Measurements from ENCODE around the gene SMG5. TPM values are rescaled to one million over a fixed set of nuclear protein-coding genes. Genes with fewer than 3 reads are reported as not detected.

Gene SMG5
- total RNA-seq, 1 experiment from 2014 or later = 117 TPM

DNA sequence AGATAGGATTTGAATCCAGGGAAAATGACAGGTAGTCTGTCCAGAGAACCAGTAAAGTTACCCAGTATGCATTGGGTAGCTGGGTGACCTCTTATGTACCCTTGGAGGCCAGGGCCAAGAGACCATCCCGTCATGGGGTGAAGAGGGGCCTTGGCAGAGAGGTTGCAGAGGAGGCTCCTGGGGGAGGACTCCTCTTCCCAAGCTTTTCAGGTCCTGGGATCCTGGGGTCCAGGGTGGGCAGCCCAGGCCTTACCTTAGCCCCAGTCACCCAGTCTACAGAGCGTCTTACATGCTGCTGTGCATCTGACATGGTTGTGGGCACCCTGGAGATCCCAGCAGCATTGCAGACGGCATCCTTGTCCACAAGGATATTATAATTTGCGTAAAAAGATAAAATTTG lies 55.8 kb downstream of the SMG5 start:
- Histone ChIP-seq H3K27me3 (ENCODE audit: control insufficient read depth, insufficient read depth, low read length) (no peaks in the 10 kb centered on the region), H3K36me3 (ENCODE audit: control insufficient read depth, insufficient read depth, low read length) (peaks cover 2% of the 10 kb centered on the region; the same call in 1 of the 2 replicates), H3K9me3 (ENCODE audit: control insufficient read depth, insufficient read depth, low read depth, low read length) (no peaks in the 10 kb centered on the region), H3K4me3 (ENCODE audit: low read depth in 2 of 2, low read length in 2 of 2) (no peak overlapping the region), H3K4me1 (ENCODE audit: control insufficient read depth, insufficient read depth, low read length) (peaks cover 6% of the 10 kb centered on the region; the same call in 1 of the 2 replicates), H3K27ac (ENCODE audit: low read length) (no peak overlapping the region)
- ATAC-seq (no peak), DNase-seq (ENCODE audit: low read depth, low spot score) (no peak)
- in situ Hi-C loops (cut with HindIII; ENCODE audit: low pct_unique_long_range_greater_than_20kb, low sequenced_read_pairs) = no loop called here
- POLR2A ChIA-PET = no interaction called here
- intact Hi-C loops (cut with micrococcal nuclease; ENCODE audit: unreplicated experiment) = loop anchor here (5.0 kb wide), 1 partner anchor 231 kb away; no protein-coding TSS in a partner anchor
- TF ChIP-seq TCF7L2 (IDR thresholded peaks at IDR 0.05; ENCODE audit: low read depth, low read length) = no peak
- TF ChIP-seq, protein P1, sequence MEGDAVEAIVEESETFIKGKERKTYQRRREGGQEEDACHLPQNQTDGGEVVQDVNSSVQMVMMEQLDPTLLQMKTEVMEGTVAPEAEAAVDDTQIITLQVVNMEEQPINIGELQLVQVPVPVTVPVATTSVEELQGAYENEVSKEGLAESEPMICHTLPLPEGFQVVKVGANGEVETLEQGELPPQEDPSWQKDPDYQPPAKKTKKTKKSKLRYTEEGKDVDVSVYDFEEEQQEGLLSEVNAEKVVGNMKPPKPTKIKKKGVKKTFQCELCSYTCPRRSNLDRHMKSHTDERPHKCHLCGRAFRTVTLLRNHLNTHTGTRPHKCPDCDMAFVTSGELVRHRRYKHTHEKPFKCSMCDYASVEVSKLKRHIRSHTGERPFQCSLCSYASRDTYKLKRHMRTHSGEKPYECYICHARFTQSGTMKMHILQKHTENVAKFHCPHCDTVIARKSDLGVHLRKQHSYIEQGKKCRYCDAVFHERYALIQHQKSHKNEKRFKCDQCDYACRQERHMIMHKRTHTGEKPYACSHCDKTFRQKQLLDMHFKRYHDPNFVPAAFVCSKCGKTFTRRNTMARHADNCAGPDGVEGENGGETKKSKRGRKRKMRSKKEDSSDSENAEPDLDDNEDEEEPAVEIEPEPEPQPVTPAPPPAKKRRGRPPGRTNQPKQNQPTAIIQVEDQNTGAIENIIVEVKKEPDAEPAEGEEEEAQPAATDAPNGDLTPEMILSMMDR (IDR thresholded peaks at IDR 0.05) = no peak
- TF ChIP-seq, protein P2, sequence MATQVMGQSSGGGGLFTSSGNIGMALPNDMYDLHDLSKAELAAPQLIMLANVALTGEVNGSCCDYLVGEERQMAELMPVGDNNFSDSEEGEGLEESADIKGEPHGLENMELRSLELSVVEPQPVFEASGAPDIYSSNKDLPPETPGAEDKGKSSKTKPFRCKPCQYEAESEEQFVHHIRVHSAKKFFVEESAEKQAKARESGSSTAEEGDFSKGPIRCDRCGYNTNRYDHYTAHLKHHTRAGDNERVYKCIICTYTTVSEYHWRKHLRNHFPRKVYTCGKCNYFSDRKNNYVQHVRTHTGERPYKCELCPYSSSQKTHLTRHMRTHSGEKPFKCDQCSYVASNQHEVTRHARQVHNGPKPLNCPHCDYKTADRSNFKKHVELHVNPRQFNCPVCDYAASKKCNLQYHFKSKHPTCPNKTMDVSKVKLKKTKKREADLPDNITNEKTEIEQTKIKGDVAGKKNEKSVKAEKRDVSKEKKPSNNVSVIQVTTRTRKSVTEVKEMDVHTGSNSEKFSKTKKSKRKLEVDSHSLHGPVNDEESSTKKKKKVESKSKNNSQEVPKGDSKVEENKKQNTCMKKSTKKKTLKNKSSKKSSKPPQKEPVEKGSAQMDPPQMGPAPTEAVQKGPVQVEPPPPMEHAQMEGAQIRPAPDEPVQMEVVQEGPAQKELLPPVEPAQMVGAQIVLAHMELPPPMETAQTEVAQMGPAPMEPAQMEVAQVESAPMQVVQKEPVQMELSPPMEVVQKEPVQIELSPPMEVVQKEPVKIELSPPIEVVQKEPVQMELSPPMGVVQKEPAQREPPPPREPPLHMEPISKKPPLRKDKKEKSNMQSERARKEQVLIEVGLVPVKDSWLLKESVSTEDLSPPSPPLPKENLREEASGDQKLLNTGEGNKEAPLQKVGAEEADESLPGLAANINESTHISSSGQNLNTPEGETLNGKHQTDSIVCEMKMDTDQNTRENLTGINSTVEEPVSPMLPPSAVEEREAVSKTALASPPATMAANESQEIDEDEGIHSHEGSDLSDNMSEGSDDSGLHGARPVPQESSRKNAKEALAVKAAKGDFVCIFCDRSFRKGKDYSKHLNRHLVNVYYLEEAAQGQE (IDR thresholded peaks at IDR 0.05; ENCODE audit: insufficient read depth in 1 of 2, low read depth in 2 of 2, low read length in 1 of 2) = no peak
- no peak for TF ChIP-seq SIN3A (IDR thresholded peaks at IDR 0.05; ENCODE audit: borderline replicate concordance, insufficient read depth, low read depth, low read length)
- no peak for TF ChIP-seq POLR2AphosphoS5 (IDR thresholded peaks at IDR 0.05; ENCODE audit: low read depth, low read length)
- TSS peak; percentile 17 for BruUV-seq (replicated peaks)
- CTCF ChIA-PET = interaction anchor here (2.3 kb wide), 1 partner anchor 81 kb away, joined by 21 read pairs; no protein-coding TSS in a partner anchor

DNA sequence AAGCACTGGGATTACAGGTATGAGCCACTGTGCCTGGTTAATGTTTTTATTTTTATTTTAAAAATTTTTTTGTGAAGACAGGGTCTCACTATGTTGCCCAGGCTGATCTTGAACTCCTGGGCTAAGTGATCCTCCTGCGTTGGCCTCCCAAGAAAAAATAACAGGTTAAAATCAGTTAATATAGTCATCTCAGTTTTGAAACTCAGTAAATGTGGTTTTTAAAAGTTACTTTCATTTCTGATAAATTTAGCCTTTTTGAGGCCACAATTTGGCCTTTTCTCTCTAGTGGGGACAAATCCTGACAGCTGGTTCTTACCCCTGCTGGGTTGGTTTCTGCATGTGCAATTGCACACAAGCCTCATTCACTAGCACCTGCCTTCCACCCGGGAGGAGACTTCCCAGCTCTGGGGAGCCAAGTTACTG lies 56.5 kb downstream of the SMG5 start:
- in situ Hi-C loops (cut with HindIII; ENCODE audit: low pct_unique_long_range_greater_than_20kb, low sequenced_read_pairs) = no loop called here
- CTCF ChIA-PET = interaction anchor here (1.7 to 2.3 kb wide), 2 partner anchors 81 to 85 kb away, joined by 20 to 21 read pairs; no protein-coding TSS in a partner anchor
- TF ChIP-seq, protein P1 (IDR thresholded peaks at IDR 0.05) = no peak
- no TSS peak for BruUV-seq (replicated peaks)
- no peaks in the 10 kb centered on the region for H3K9me3 ChIP-seq (ENCODE audit: control insufficient read depth, insufficient read depth, low read depth, low read length)
- intact Hi-C loops (cut with micrococcal nuclease; ENCODE audit: unreplicated experiment) = loop anchor here (5.0 kb wide), 1 partner anchor 231 kb away; no protein-coding TSS in a partner anchor
- no peak for ATAC-seq
- DNase-seq (ENCODE audit: low read depth, low spot score) = no peak
- H3K4me3 ChIP-seq (ENCODE audit: low read depth in 2 of 2, low read length in 2 of 2) = no peak overlapping the region
- H3K27me3 ChIP-seq (ENCODE audit: control insufficient read depth, insufficient read depth, low read length) = no peaks in the 10 kb centered on the region
- H3K4me1 ChIP-seq (ENCODE audit: control insufficient read depth, insufficient read depth, low read length) = peaks cover 6% of the 10 kb centered on the region; the same call in 1 of the 2 replicates
- POLR2A ChIA-PET = no interaction called here
- no peak overlapping the region for H3K27ac ChIP-seq (ENCODE audit: low read length)
- H3K36me3 ChIP-seq (ENCODE audit: control insufficient read depth, insufficient read depth, low read length) = peaks cover 2% of the 10 kb centered on the region; the same call in 1 of the 2 replicates
